ENCODE measurements around the gene HS1BP3. TPM values are rescaled to one million over a fixed set of nuclear protein-coding genes. Genes with fewer than 3 reads are reported as not detected.

Gene HS1BP3
- total and polyA plus RNA-seq, 2 of the 13 experiments (the other 11 are each of a cell fraction or from before 2014, with no cell fraction given) = 15.2 to 22.0 TPM

DNA sequence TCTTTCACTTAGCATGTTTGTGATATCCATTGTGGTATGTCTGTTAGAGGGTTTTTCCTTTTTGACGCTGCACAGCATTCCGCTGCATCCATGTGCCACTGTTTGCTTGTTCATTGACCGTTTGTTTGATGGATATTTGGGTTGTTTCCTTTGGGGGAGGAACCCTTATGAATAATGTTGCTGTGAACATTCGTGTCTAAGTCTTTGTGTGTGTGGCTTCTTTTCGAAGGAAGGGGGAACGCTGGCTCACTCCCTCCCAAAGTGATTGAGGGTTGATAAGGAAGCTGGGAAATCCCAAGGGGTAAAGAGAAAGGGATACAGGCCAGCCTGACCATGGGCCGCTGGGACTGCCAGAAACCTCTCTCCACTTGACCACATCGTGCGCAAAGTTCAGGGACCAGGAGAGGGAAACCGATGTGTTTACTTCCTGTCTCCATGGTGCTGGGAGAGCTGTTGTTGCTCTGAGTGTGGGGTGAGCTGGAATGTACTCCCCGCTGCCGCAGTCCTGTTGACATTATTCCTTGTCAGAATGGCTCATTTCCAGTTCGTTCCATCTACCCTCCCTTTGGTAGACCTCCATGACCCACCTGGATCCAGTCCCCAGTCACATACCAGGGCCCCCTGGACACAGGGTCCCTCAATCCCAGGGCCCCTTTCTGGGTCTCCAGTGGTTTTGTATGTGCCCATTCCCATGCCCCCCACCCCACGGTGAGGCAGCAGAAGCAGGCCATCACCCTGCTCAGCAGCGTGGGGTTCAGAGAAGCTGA, 39.6 kb downstream of the HS1BP3 start:
- CTCF ChIA-PET (ENCODE audit: low intra/inter-chr PET ratio, low total read pairs) = no interaction called here
- DNase-seq (ENCODE audit: low spot score) = peak; percentile 100
- TF ChIP-seq ZNF446 (CRISPR knock-in tag; IDR thresholded peaks at IDR 0.05) (no peak), POLR2A (IDR thresholded peaks at IDR 0.05; ENCODE audit: insufficient read depth in 1 of 2, low read depth in 2 of 2, low read length in 2 of 2) (peak in 1 of 2 experiments; percentile 81; a peak in 2 of 4 replicates), IRF2 (CRISPR knock-in tag; IDR thresholded peaks at IDR 0.05) (peak; percentile 96), ZFP41 (CRISPR knock-in tag; IDR thresholded peaks at IDR 0.05; ENCODE audit: borderline replicate concordance) (no peak), ZC3H4 (CRISPR knock-in tag; IDR thresholded peaks at IDR 0.05; ENCODE audit: borderline replicate concordance) (no peak), MAFK (conservative IDR thresholded peaks at IDR 0.05 in 1 of 2, IDR thresholded peaks at IDR 0.05 in 1 of 2; ENCODE audit: low read length in 2 of 2) (no peak), ZNF749 (CRISPR knock-in tag; IDR thresholded peaks at IDR 0.05; ENCODE audit: borderline replicate concordance) (no peak), GTF3A (CRISPR knock-in tag; conservative IDR thresholded peaks at IDR 0.05) (no peak), SMYD3 (CRISPR knock-in tag; IDR thresholded peaks at IDR 0.05) (peak; percentile 99), ZNF549 (CRISPR knock-in tag; IDR thresholded peaks at IDR 0.05) (no peak), MTA3 (CRISPR knock-in tag; IDR thresholded peaks at IDR 0.05) (no peak), ZNF251 (CRISPR knock-in tag; IDR thresholded peaks at IDR 0.05) (0 out of 2 replicates have a peak, but pooled peaks have one; percentile 68), EEA1 (CRISPR knock-in tag; IDR thresholded peaks at IDR 0.05; ENCODE audit: borderline replicate concordance) (0 out of 2 replicates have a peak, but pooled peaks have one; percentile 72), ZNF281 (CRISPR knock-in tag; IDR thresholded peaks at IDR 0.05; ENCODE audit: borderline replicate concordance) (peak; percentile 50; the same call in 1 of the 2 replicates), TCF7 (IDR thresholded peaks at IDR 0.05; ENCODE audit: low read depth) (no peak; the same call in 1 of the 2 replicates)
- TF ChIP-seq, protein P1, sequence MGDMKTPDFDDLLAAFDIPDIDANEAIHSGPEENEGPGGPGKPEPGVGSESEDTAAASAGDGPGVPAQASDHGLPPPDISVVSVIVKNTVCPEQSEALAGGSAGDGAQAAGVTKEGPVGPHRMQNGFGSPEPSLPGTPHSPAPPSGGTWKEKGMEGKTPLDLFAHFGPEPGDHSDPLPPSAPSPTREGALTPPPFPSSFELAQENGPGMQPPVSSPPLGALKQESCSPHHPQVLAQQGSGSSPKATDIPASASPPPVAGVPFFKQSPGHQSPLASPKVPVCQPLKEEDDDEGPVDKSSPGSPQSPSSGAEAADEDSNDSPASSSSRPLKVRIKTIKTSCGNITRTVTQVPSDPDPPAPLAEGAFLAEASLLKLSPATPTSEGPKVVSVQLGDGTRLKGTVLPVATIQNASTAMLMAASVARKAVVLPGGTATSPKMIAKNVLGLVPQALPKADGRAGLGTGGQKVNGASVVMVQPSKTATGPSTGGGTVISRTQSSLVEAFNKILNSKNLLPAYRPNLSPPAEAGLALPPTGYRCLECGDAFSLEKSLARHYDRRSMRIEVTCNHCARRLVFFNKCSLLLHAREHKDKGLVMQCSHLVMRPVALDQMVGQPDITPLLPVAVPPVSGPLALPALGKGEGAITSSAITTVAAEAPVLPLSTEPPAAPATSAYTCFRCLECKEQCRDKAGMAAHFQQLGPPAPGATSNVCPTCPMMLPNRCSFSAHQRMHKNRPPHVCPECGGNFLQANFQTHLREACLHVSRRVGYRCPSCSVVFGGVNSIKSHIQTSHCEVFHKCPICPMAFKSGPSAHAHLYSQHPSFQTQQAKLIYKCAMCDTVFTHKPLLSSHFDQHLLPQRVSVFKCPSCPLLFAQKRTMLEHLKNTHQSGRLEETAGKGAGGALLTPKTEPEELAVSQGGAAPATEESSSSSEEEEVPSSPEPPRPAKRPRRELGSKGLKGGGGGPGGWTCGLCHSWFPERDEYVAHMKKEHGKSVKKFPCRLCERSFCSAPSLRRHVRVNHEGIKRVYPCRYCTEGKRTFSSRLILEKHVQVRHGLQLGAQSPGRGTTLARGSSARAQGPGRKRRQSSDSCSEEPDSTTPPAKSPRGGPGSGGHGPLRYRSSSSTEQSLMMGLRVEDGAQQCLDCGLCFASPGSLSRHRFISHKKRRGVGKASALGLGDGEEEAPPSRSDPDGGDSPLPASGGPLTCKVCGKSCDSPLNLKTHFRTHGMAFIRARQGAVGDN (CRISPR knock-in tag; IDR thresholded peaks at IDR 0.05) = peak; percentile 99

More for the DNA sequence above, 39.6 kb downstream of the HS1BP3 start:
- no peaks in the 10 kb centered on the region for H4K20me1 ChIP-seq (ENCODE audit: insufficient read depth, low read length)
- intact Hi-C loops (cut with micrococcal nuclease; ENCODE audit: unreplicated experiment) = loop anchor here (1.0 to 2.0 kb wide), 4 partner anchors 18 to 73 kb away; no protein-coding TSS in a partner anchor
- no peaks in the 10 kb centered on the region for H3K79me2 ChIP-seq (ENCODE audit: insufficient read depth, low read length)
- POLR2A ChIA-PET = interaction anchor here (0.8 to 4.8 kb wide), 19 partner anchors 9 to 172 kb away, joined by 3 to 78 read pairs (median 7); partner anchors contain the start of genes HS1BP3 and RHOB
- peak overlapping the region in 1 of 3 experiments; percentile 35; a peak in 3 of 6 replicates for H3K4me3 ChIP-seq (replicated peaks in 1 of 3; ENCODE audit: insufficient read depth in 1 of 3, low read depth in 2 of 3, low read length in 3 of 3)
- no peaks in the 10 kb centered on the region for H3K27me3 ChIP-seq (ENCODE audit: control insufficient read depth in 1 of 2, insufficient read depth in 2 of 2, low read length in 2 of 2)
- WGBS (ENCODE audit: low lambda C conversion rate) = 5% methylated on average over 15 of the region's 15 CpGs
- peak; percentile 98 for FAIRE-seq
- H3K27ac ChIP-seq (ENCODE audit: extremely low read length, insufficient read depth, low read length) = peak overlapping the region; percentile 95
- H3K4me1 ChIP-seq (ENCODE audit: insufficient read depth, low read length) = peaks cover 78% of the 10 kb centered on the region
- H3K9me3 ChIP-seq (ENCODE audit: low read length) = no peaks in the 10 kb centered on the region
- no peak overlapping the region for H2AFZ ChIP-seq (ENCODE audit: low read length)
- H3K36me3 ChIP-seq (replicated peaks in 1 of 2; ENCODE audit: control insufficient read depth in 1 of 2, insufficient read depth in 2 of 2, low read length in 2 of 2) = no peaks in the 10 kb centered on the region
- no TSS peak for BruUV-seq (replicated peaks)
- ATAC-seq = peak; percentile 94
- H3K9ac ChIP-seq (ENCODE audit: insufficient read depth, low read depth, low read length) = peak overlapping the region; percentile 86
- in situ Hi-C loops (cut with HindIII; ENCODE audit: extremely low pct_ligation_motif_present, low pct_unique_long_range_greater_than_20kb) = no loop called here
- H3K4me2 ChIP-seq (ENCODE audit: low read depth, low read length) = peak overlapping the region; percentile 65

All from HepG2 (cell line).